ENCODE data around the gene RNF213. TPM values are rescaled to one million over a fixed set of nuclear protein-coding genes. Genes with fewer than 3 reads are reported as not detected.

RNF213 gene
- total and polyA plus RNA-seq, 10 of the 15 experiments (the other 5 are each of a cell fraction or from before 2014, with no cell fraction given) = 18.6 to 145 (median 65.8) TPM

Small RNA genes within 50 kb of the gene (microRNA-seq; reads per million reads assigned to microRNA genes)
- gene MIR4730 = not detected

Small RNA genes within 50 kb of the gene (small RNA-seq; reads per million reads assigned to genes)
- gene MIR4730 = not detected

Other genes with a start within 250 kb of the RNF213 start
Only the 7 nearest of the 9 such genes appear.
- 5.6 and 6.5 TPM in 2 replicates for gene GAA, start 159.3 kb upstream of the RNF213 start, total RNA-seq (2014; rRNA removed)
- 1.4 and 2.5 TPM in 2 replicates for gene GAA, start 159.3 kb upstream of the RNF213 start, total RNA-seq (2014; rRNA removed; fragmentation: Illumina TruSeq; extraction: Trizol)
- 10.5 and 11.2 TPM in 2 replicates for gene GAA, start 159.3 kb upstream of the RNF213 start, total RNA-seq (2021)
- gene GAA, start 159.3 kb upstream of the RNF213 start, polyA plus RNA-seq (2011; rRNA removed) = 0.53 and 0.81 TPM in 2 replicates
- 0.71 and 1.7 TPM in 2 replicates for gene GAA, start 159.3 kb upstream of the RNF213 start, polyA plus RNA-seq (2014; fragmentation: Illumina TruSeq; extraction: Trizol)
- gene GAA, start 159.3 kb upstream of the RNF213 start, polyA plus RNA-seq (2014; fragmentation: Nextera tagmentation; extraction: Ambion mirVana) = under 1 TPM; 0.18 to 0.40 TPM
- gene GAA, start 159.3 kb upstream of the RNF213 start, polyA plus RNA-seq (2014; rRNA removed) = 7.8 and 9.1 TPM in 2 replicates
- gene GAA, start 159.3 kb upstream of the RNF213 start, polyA plus RNA-seq (2016; fragmentation: Nextera tagmentation; extraction: Ambion mirVana) = 1 to 10 TPM; 7.3 to 8.3 TPM
- gene EIF4A3, start 113.7 kb upstream of the RNF213 start, total RNA-seq (2014; rRNA removed) = 93.1 and 100.0 TPM in 2 replicates
- gene EIF4A3, start 113.7 kb upstream of the RNF213 start, total RNA-seq (2014; rRNA removed; fragmentation: Illumina TruSeq; extraction: Trizol) = 84.8 and 101 TPM in 2 replicates
- gene EIF4A3, start 113.7 kb upstream of the RNF213 start, total RNA-seq (2021) = 113 and 114 TPM in 2 replicates
- 128 and 135 TPM in 2 replicates for gene EIF4A3, start 113.7 kb upstream of the RNF213 start, polyA plus RNA-seq (2011; rRNA removed)
- 91.3 and 98.2 TPM in 2 replicates for gene EIF4A3, start 113.7 kb upstream of the RNF213 start, polyA plus RNA-seq (2014; fragmentation: Illumina TruSeq; extraction: Trizol)
- 100 to 1,000 TPM in 1 of 2 experiments, 10 to 100 TPM in 1; 53.3 to 106 TPM for gene EIF4A3, start 113.7 kb upstream of the RNF213 start, polyA plus RNA-seq (2014; fragmentation: Nextera tagmentation; extraction: Ambion mirVana)
- 91.5 and 93.4 TPM in 2 replicates for gene EIF4A3, start 113.7 kb upstream of the RNF213 start, polyA plus RNA-seq (2014; rRNA removed)
- gene EIF4A3, start 113.7 kb upstream of the RNF213 start, polyA plus RNA-seq (2016; fragmentation: Nextera tagmentation; extraction: Ambion mirVana) = 100 to 1,000 TPM; 217 to 225 TPM
- not detected in 2 replicates for gene CARD14, start 90.8 kb upstream of the RNF213 start, total RNA-seq (2014; rRNA removed)
- not detected in 2 replicates for gene CARD14, start 90.8 kb upstream of the RNF213 start, total RNA-seq (2014; rRNA removed; fragmentation: Illumina TruSeq; extraction: Trizol)
- gene CARD14, start 90.8 kb upstream of the RNF213 start, total RNA-seq (2021) = not detected in 2 replicates
- not detected in 2 replicates for gene CARD14, start 90.8 kb upstream of the RNF213 start, polyA plus RNA-seq (2011; rRNA removed)
- gene CARD14, start 90.8 kb upstream of the RNF213 start, polyA plus RNA-seq (2014; fragmentation: Illumina TruSeq; extraction: Trizol) = not detected in 2 replicates
- not detected for gene CARD14, start 90.8 kb upstream of the RNF213 start, polyA plus RNA-seq (2014; fragmentation: Nextera tagmentation; extraction: Ambion mirVana)
- gene CARD14, start 90.8 kb upstream of the RNF213 start, polyA plus RNA-seq (2014; rRNA removed) = not detected in 2 replicates
- under 1 TPM; 0.08 to 0.15 TPM for gene CARD14, start 90.8 kb upstream of the RNF213 start, polyA plus RNA-seq (2016; fragmentation: Nextera tagmentation; extraction: Ambion mirVana)
- 4.4 and 4.5 TPM in 2 replicates for gene SGSH, start 40.5 kb upstream of the RNF213 start, total RNA-seq (2014; rRNA removed)
- gene SGSH, start 40.5 kb upstream of the RNF213 start, total RNA-seq (2014; rRNA removed; fragmentation: Illumina TruSeq; extraction: Trizol) = 3.4 and 3.9 TPM in 2 replicates
- 12.0 and 16.0 TPM in 2 replicates for gene SGSH, start 40.5 kb upstream of the RNF213 start, total RNA-seq (2021)
- 5.8 and 6.2 TPM in 2 replicates for gene SGSH, start 40.5 kb upstream of the RNF213 start, polyA plus RNA-seq (2011; rRNA removed)
- gene SGSH, start 40.5 kb upstream of the RNF213 start, polyA plus RNA-seq (2014; fragmentation: Illumina TruSeq; extraction: Trizol) = 4.5 and 5.7 TPM in 2 replicates
- 1 to 10 TPM in 1 of 2 experiments, under 1 TPM in 1; 0.13 to 1.3 TPM for gene SGSH, start 40.5 kb upstream of the RNF213 start, polyA plus RNA-seq (2014; fragmentation: Nextera tagmentation; extraction: Ambion mirVana)
- 10.2 and 12.9 TPM in 2 replicates for gene SGSH, start 40.5 kb upstream of the RNF213 start, polyA plus RNA-seq (2014; rRNA removed)
- 10 to 100 TPM; 14.0 to 17.2 TPM for gene SGSH, start 40.5 kb upstream of the RNF213 start, polyA plus RNA-seq (2016; fragmentation: Nextera tagmentation; extraction: Ambion mirVana)
- gene SLC26A11, start 40.4 kb upstream of the RNF213 start, total RNA-seq (2014; rRNA removed) = 2.1 and 3.3 TPM in 2 replicates
- 0.46 and 0.54 TPM in 2 replicates for gene SLC26A11, start 40.4 kb upstream of the RNF213 start, total RNA-seq (2014; rRNA removed; fragmentation: Illumina TruSeq; extraction: Trizol)
- 1.5 and 2.2 TPM in 2 replicates for gene SLC26A11, start 40.4 kb upstream of the RNF213 start, total RNA-seq (2021)
- gene SLC26A11, start 40.4 kb upstream of the RNF213 start, polyA plus RNA-seq (2011; rRNA removed) = 0.36 and 0.65 TPM in 2 replicates
- gene SLC26A11, start 40.4 kb upstream of the RNF213 start, polyA plus RNA-seq (2014; fragmentation: Illumina TruSeq; extraction: Trizol) = 0.22 and 0.73 TPM in 2 replicates
- gene SLC26A11, start 40.4 kb upstream of the RNF213 start, polyA plus RNA-seq (2014; fragmentation: Nextera tagmentation; extraction: Ambion mirVana) = under 1 TPM in 1 of 2 experiments, not detected in 1; 0.05 TPM
- 4.1 TPM in 2 replicates for gene SLC26A11, start 40.4 kb upstream of the RNF213 start, polyA plus RNA-seq (2014; rRNA removed)
- 1 to 10 TPM; 1.2 to 2.2 TPM for gene SLC26A11, start 40.4 kb upstream of the RNF213 start, polyA plus RNA-seq (2016; fragmentation: Nextera tagmentation; extraction: Ambion mirVana)
- gene ENDOV, start 154.3 kb downstream of the RNF213 start, total RNA-seq (2014; rRNA removed) = 7.3 and 10.1 TPM in 2 replicates
- 3.0 and 3.8 TPM in 2 replicates for gene ENDOV, start 154.3 kb downstream of the RNF213 start, total RNA-seq (2014; rRNA removed; fragmentation: Illumina TruSeq; extraction: Trizol)
- 10.7 and 11.9 TPM in 2 replicates for gene ENDOV, start 154.3 kb downstream of the RNF213 start, total RNA-seq (2021)
- 5.0 and 6.6 TPM in 2 replicates for gene ENDOV, start 154.3 kb downstream of the RNF213 start, polyA plus RNA-seq (2011; rRNA removed)
- 1.6 and 3.1 TPM in 2 replicates for gene ENDOV, start 154.3 kb downstream of the RNF213 start, polyA plus RNA-seq (2014; fragmentation: Illumina TruSeq; extraction: Trizol)
- gene ENDOV, start 154.3 kb downstream of the RNF213 start, polyA plus RNA-seq (2014; fragmentation: Nextera tagmentation; extraction: Ambion mirVana) = 1 to 10 TPM in 1 of 2 experiments, under 1 TPM in 1; 0.63 to 4.5 TPM
- 9.6 and 10.3 TPM in 2 replicates for gene ENDOV, start 154.3 kb downstream of the RNF213 start, polyA plus RNA-seq (2014; rRNA removed)
- 10 to 100 TPM; 10.4 to 11.6 TPM for gene ENDOV, start 154.3 kb downstream of the RNF213 start, polyA plus RNA-seq (2016; fragmentation: Nextera tagmentation; extraction: Ambion mirVana)
- not detected in 2 replicates for gene NPTX1, start 215.8 kb downstream of the RNF213 start, total RNA-seq (2014; rRNA removed)
- gene NPTX1, start 215.8 kb downstream of the RNF213 start, total RNA-seq (2014; rRNA removed; fragmentation: Illumina TruSeq; extraction: Trizol) = not detected in 2 replicates
- gene NPTX1, start 215.8 kb downstream of the RNF213 start, total RNA-seq (2021) = 0.05 TPM in 1 of 2 replicates, not detected in the other
- gene NPTX1, start 215.8 kb downstream of the RNF213 start, polyA plus RNA-seq (2011; rRNA removed) = not detected in 2 replicates
- gene NPTX1, start 215.8 kb downstream of the RNF213 start, polyA plus RNA-seq (2014; fragmentation: Illumina TruSeq; extraction: Trizol) = not detected in 2 replicates
- not detected for gene NPTX1, start 215.8 kb downstream of the RNF213 start, polyA plus RNA-seq (2014; fragmentation: Nextera tagmentation; extraction: Ambion mirVana)
- gene NPTX1, start 215.8 kb downstream of the RNF213 start, polyA plus RNA-seq (2014; rRNA removed) = not detected in 2 replicates
- not detected for gene NPTX1, start 215.8 kb downstream of the RNF213 start, polyA plus RNA-seq (2016; fragmentation: Nextera tagmentation; extraction: Ambion mirVana)

Measured in GM12878 (cell line).